HTERT RPE-1 (cell line): ENCODE results near the gene TMCC3.
"Not testable (repeated sequence)": the region's sequence is repeated elsewhere in the genome, so short reads cannot be mapped to it uniquely, and the experiment has no call there.

ENCODE experiments used
- in situ Hi-C: fragments of 300-500 bp; cut with MboI; formaldehyde crosslinking; loops from 4 replicates; pipeline ENCODE4 v1.14.3; 2020; ENCODE audit warnings: low sequenced_read_pairs

The TMCC3 gene

GRCh38 chr12:94604366-94604698 lies 46.0 kb downstream of the TMCC3 start:
- in situ Hi-C loops, result no loop called here

- in situ Hi-C loops, result no loop called here
These were observed 46.7 kb downstream of the TMCC3 start for GRCh38 chr12:94603434-94604365.

GRCh38 chr12:94602024-94602423 lies 48.3 kb downstream of the TMCC3 start:
- in situ Hi-C loops, result no loop called here

- in situ Hi-C loops, result not testable (repeated sequence)
These were observed 49.0 kb downstream of the TMCC3 start for GRCh38 chr12:94601307-94601706.

GRCh38 chr12:94599189-94599588 lies 51.2 kb downstream of the TMCC3 start:
- in situ Hi-C loops, result no loop called here

GRCh38 chr12:94597268-94597667 lies 53.1 kb downstream of the TMCC3 start:
- in situ Hi-C loops, result no loop called here

- in situ Hi-C loops, result no loop called here
These were observed 53.8 kb downstream of the TMCC3 start for GRCh38 chr12:94596596-94596995.

- in situ Hi-C loops, result no loop called here
These were observed 55.2 kb downstream of the TMCC3 start for GRCh38 chr12:94595152-94595551.

GRCh38 chr12:94594443-94594825 lies 55.9 kb downstream of the TMCC3 start:
- in situ Hi-C loops, result no loop called here

- in situ Hi-C loops, result no loop called here
These were observed 56.4 kb downstream of the TMCC3 start for GRCh38 chr12:94593822-94594442.

- in situ Hi-C loops, result not testable (repeated sequence)
These were observed 57.6 kb downstream of the TMCC3 start for GRCh38 chr12:94592723-94593122.

- in situ Hi-C loops, result no loop called here
These were observed 58.3 kb downstream of the TMCC3 start for GRCh38 chr12:94592080-94592479.

GRCh38 chr12:94590428-94590827 lies 59.9 kb downstream of the TMCC3 start:
- in situ Hi-C loops, result no loop called here

GRCh38 chr12:94589591-94590001 lies 60.8 kb downstream of the TMCC3 start:
- in situ Hi-C loops, result no loop called here

GRCh38 chr12:94588346-94588745 lies 62.0 kb downstream of the TMCC3 start:
- in situ Hi-C loops, result no loop called here

GRCh38 chr12:94587266-94588241 lies 62.8 kb downstream of the TMCC3 start:
- in situ Hi-C loops, result no loop called here

GRCh38 chr12:94586589-94587259 lies 63.6 kb downstream of the TMCC3 start:
- in situ Hi-C loops, result no loop called here

- in situ Hi-C loops, result no loop called here
These were observed 64.7 kb downstream of the TMCC3 start for GRCh38 chr12:94585626-94586025.

GRCh38 chr12:94584377-94584776 lies 66.0 kb downstream of the TMCC3 start:
- in situ Hi-C loops, result no loop called here

GRCh38 chr12:94582591-94582990 lies 67.8 kb downstream of the TMCC3 start:
- in situ Hi-C loops, result no loop called here
